SK-N-SH (cell line): ENCODE results near the gene ESYT1.

Experiments
- GABPA ChIP-seq: IDR thresholded peaks from 2 replicates; pipeline ENCODE4 v1.4.0; 2012; ENCODE audit warnings: low read depth, mild to moderate bottlenecking
- POLR2AphosphoS5 ChIP-seq: IDR thresholded peaks from 2 replicates; pipeline ENCODE4 v1.6.1; 2012; ENCODE audit warnings: low read depth, low read length
- RAD21 ChIP-seq: IDR thresholded peaks from 2 replicates; pipeline ENCODE4 v1.6.1; 2012; ENCODE audit warnings: mild to moderate bottlenecking, low read length
- RCOR1 ChIP-seq: fragments of 150-350 bp; IDR thresholded peaks from 2 replicates; pipeline ENCODE4 v1.6.1; 2017; ENCODE audit warnings: antibody characterized with exemption, low read length
- TF ChIP-seq, protein P1 (sequence below): IDR thresholded peaks from 2 replicates; pipeline ENCODE4 v1.4.0; 2012; ENCODE audit warnings: low read depth

DNA sequence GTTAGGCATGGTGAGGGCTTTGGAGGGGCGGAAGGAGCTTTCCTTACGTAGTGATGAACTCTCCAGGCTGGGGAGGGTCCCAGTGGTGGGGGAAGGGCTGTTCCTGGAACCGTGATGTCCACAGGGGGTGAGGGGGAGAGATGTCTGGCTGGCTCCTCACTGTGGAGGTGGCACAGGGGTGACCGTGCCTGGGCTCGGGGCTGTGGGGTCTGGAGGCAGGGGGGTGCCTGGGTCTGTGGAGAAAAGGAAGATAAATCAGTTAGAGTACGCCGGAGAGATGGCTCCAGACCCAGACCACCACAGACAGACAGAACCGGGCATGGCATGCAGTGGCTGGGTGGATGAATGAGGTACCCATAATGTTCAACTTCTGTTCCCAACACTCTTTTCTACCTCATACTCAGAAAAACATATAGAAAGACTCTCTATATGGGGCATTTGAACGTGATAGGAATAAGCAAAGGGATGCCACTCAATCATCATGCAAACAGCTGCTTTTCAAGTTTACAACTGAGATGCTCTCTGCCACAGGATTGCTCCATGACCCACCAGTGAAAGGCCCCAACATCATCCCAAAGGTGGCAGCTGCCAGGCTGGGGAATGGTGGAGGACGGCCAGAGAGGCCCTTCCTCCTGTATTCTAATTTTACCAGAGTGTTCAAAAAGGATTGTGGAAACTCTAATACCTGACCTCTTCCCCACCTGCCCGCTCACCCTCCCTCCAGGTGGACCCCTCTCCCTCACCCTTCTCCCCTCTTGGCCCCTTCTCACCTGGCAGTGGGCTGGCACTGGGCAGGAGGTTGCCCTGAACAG is 35.7 kb downstream of the ESYT1 start:
- TF ChIP-seq, protein P1, sequence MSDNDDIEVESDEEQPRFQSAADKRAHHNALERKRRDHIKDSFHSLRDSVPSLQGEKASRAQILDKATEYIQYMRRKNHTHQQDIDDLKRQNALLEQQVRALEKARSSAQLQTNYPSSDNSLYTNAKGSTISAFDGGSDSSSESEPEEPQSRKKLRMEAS = no peak
- no peak for TF ChIP-seq GABPA
- TF ChIP-seq POLR2AphosphoS5 = peak; percentile 11; the same call in 1 of the 2 replicates
- no peak for TF ChIP-seq RAD21
- TF ChIP-seq RCOR1 = no peak
